ENCODE data around the gene TMEM266.

DNA sequence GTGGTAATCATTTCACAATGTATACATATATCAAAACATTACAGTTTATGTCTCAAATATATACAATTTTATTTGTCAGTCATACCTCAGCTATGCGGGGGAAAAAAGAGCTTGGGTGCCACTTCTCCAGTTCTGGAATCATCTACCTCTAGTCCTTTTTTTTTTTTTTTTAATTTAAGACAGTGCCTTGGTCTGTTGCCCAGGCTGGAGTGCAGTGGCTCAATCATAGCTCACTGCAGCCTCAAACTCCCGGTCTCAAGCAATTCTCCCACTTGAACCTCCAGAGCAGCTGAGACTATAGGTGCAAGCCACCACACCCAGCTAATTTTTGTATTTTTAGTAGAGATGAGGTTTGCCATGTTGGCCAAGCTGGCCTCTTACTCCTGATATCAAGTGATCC, 67.4 kb downstream of the TMEM266 start:
- TF ChIP-seq EZH2 (IDR thresholded peaks at IDR 0.05; ENCODE audit: borderline replicate concordance, low read length) = no peak
- TF ChIP-seq, protein P1, sequence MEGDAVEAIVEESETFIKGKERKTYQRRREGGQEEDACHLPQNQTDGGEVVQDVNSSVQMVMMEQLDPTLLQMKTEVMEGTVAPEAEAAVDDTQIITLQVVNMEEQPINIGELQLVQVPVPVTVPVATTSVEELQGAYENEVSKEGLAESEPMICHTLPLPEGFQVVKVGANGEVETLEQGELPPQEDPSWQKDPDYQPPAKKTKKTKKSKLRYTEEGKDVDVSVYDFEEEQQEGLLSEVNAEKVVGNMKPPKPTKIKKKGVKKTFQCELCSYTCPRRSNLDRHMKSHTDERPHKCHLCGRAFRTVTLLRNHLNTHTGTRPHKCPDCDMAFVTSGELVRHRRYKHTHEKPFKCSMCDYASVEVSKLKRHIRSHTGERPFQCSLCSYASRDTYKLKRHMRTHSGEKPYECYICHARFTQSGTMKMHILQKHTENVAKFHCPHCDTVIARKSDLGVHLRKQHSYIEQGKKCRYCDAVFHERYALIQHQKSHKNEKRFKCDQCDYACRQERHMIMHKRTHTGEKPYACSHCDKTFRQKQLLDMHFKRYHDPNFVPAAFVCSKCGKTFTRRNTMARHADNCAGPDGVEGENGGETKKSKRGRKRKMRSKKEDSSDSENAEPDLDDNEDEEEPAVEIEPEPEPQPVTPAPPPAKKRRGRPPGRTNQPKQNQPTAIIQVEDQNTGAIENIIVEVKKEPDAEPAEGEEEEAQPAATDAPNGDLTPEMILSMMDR (conservative IDR thresholded peaks at IDR 0.05 in 1 of 2, IDR thresholded peaks at IDR 0.05 in 1 of 2; ENCODE audit: extremely low read depth in 1 of 2, insufficient read depth in 1 of 2, low read depth in 1 of 2, low read length in 2 of 2) = no peak
